HG02588 (cell line): Measurements from ENCODE around the gene FOXR1.
A peak's percentile ranks its signal among the peaks of the same experiment; 100 is the strongest.
"Not testable (repeated sequence)": the region's sequence is repeated elsewhere in the genome, so short reads cannot be mapped to it uniquely, and the experiment has no call there.

Experiments
- ATAC-seq: cut with Tn5 transposase; IDR thresholded peaks from one replicate; pipeline ENCODE4 v1.9.1; 2021; ENCODE audit warnings: mild to moderate bottlenecking, moderate library complexity; ENCODE audit not compliant: unreplicated experiment

Gene FOXR1

GRCh38 chr11:118991486-118992038 is 20.0 kb downstream of the FOXR1 start:
- not testable (repeated sequence) for ATAC-seq

GRCh38 chr11:118996926-118997626 is 25.5 kb downstream of the FOXR1 start:
- ATAC-seq: no peak

DNA sequence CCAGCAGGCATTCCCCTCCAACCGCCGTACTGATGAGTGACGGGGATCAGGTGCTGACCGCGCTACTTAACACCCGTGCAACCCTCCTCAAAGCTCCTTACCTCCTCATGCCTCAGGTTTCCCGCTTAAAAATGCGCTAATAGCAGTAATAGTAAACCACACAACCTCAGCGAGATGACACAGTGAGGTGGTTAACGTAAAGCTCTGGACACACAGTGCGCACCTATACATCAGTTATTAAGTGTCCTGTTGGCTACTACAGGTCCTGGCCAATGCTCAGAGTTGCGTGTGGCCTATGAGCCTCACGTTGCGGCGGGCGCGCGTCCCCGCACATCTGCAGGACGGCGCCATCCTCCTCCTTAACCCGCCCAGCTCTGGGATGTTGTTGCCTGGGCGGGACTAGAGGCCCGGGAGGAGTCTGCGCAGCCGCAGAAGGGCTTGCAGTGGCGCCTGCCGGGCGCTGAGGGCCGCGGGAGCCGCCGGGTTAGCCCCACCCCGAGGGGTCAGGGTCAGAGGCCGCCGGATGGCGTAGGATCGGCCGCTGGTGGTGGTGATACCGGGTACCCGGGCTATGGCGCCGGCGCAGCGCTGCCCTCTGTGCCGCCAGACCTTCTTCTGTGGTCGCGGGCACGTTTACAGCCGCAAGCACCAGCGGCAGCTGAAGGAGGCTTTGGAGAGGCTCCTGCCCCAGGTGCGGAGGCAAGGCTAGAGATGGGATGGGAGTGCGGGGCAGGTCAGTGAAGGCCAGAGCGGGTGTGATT is 26.2 kb downstream of the FOXR1 start, which contains the start of gene CENATAC:
TSS of gene CENATAC (plus strand) at position 512 of the 761 bp plus-strand sequence. CDS start at position 572, 60 bp downstream.
- peak; percentile 91 for ATAC-seq

GRCh38 chr11:118998388-118998717 is 26.8 kb downstream of the FOXR1 start:
- ATAC-seq: peak; percentile 17

- ATAC-seq: no peak
Observed at GRCh38 chr11:118998822-118999221, 27.3 kb downstream of the FOXR1 start.

DNA sequence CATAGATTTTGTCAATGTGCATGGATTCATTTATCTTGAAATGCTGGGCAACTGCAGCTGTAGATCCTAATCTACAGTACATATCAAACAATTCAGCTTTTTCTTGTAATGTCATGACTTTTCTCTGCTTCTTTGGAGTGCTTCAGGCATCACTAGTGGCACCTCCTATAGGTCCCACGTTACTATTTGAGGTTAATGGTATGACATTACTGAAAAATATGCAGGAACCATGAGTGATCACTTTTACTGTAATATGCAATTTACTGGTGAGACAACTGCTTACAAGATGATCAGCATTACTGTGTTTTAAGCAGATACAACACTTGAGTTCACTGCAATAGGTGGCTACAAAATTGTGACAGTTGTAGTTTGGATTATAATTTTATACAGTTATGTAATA is 29.3 kb downstream of the FOXR1 start:
- ATAC-seq: no peak

DNA sequence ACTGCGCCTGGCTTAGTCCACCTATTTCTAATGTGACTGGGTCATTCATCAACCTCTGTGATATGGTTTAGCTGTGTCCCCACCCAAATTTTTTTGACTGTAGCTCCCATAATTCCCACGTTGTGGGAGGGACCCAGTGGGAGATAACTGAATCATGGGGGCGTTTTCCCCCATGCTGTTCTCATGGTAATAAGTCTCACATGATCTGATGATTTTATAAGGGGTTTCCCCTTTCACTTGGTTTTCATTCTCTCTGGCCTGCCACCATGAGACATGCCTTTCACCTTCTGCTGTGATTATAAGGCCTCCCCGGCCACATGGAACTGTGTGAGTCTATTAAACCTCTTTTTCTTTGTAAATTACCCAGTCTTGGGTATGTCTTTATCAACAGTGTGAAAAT is 35.1 kb downstream of the FOXR1 start:
- ATAC-seq: no peak

- no peak for ATAC-seq
Observed at GRCh38 chr11:119011476-119012053, 40.0 kb downstream of the FOXR1 start.

- no peak for ATAC-seq
Observed at GRCh38 chr11:119012629-119013170, 41.1 kb downstream of the FOXR1 start.

GRCh38 chr11:119014209-119014924 is 42.8 kb downstream of the FOXR1 start:
- ATAC-seq: no peak

GRCh38 chr11:119015054-119015611 is 43.6 kb downstream of the FOXR1 start:
- no peak for ATAC-seq

DNA sequence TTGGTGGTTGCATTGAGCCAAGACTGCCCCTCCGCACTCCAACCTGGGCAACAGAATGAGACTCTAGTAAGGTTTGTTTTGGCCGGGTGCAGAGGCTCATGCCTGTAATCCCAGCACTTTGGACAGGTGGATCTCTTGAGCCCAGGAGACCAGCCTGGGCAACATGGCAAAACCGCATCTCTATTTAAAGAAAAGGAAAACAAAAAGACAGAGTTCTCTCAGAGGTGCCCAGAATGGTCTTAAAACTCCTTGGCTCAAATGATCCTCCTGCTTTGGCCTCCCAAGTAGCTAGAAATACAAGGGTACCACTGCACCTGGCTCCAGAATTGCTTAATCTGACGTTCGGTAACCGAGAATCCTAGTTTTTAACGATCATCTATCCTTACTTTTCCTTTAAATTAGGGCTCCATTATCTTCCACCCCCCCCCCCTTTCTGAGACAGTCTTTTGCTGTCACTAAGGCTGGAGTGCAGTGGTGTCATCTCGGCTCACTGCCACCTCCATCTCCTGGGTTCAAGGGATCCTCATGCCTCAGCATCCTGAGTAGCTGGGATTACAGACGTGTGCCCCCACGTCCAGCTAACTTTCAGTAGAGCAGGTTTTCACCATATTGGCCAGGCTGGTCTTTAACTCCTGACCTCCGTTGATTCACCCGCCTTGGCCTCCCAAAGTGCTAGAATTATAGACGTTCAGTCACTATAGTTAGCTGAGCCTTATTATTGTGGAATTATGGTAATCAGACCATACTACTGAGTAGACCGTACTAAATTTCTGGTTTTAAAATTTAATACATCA is 44.9 kb downstream of the FOXR1 start:
- no peak for ATAC-seq

DNA sequence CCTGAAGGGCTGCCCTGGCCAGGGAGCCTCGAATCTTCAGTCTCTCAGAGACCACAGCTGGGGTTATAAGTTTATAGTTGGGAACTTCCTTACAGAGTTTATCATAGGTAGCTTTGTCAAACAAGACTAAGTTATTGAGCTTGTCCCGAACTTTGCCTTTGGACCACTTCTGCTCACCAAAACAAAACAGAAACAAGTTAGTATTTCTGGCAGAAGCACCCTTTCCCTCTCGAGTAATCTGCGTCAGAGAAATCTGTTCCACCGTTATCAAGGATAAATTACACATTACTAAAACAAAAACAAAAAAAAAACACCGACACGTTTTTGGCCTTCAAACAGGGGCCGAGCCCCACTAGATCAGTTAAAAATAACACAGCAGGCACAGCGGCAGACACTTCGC is 45.8 kb downstream of the FOXR1 start:
- ATAC-seq: not testable (repeated sequence)

- ATAC-seq: peak; percentile 77
Observed at GRCh38 chr11:119018074-119018938, 46.7 kb downstream of the FOXR1 start, which contains the start of the genes RPS25 and TRAPPC4. Gene RPS25, minus strand, starts transcription at chr11:119018343. Its CDS starts 59 bp downstream, at chr11:119018284. Gene TRAPPC4, plus strand, starts transcription at chr11:119018766. Its CDS starts 30 bp downstream, at chr11:119018796.

GRCh38 chr11:119019996-119020395 is 48.4 kb downstream of the FOXR1 start:
- ATAC-seq: no peak

- no peak for ATAC-seq
Observed at GRCh38 chr11:119021631-119022030, 50.1 kb downstream of the FOXR1 start.

DNA sequence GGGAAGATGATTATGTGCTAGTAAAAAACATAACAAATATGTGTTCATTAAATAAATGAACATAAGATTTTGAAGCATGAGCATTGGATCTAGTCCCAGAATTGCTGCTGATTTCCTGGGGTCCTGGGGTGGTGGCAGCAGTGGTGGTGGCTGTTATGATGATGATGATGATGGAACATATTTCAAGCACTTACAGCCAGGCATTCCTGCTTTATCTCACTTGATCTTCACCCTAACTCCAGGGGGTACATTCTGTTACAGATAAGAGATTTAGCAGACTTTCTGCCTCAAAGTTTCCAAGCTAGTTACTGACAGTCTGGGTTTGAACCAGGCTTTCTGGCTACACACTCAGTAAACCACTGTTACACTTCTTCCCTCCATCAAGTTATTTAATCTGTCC is 52.2 kb downstream of the FOXR1 start:
- no peak for ATAC-seq

- no peak for ATAC-seq
Observed at GRCh38 chr11:119024430-119025098, 53.0 kb downstream of the FOXR1 start.
